Measurements from ENCODE around the gene RINL. TPM values are rescaled to one million over a fixed set of nuclear protein-coding genes. Genes with fewer than 3 reads are reported as not detected.
"Not testable (repeated sequence)": the region's sequence is repeated elsewhere in the genome, so short reads cannot be mapped to it uniquely, and the experiment has no call there.

Gene RINL
- polyA plus RNA-seq, 10 donors, result 7.3 to 12.5 (median 9.9) TPM

GRCh38 chr19:38836983-38837626, 41.0 kb downstream of the RINL start:
- DNase-seq, result no peak

DNA sequence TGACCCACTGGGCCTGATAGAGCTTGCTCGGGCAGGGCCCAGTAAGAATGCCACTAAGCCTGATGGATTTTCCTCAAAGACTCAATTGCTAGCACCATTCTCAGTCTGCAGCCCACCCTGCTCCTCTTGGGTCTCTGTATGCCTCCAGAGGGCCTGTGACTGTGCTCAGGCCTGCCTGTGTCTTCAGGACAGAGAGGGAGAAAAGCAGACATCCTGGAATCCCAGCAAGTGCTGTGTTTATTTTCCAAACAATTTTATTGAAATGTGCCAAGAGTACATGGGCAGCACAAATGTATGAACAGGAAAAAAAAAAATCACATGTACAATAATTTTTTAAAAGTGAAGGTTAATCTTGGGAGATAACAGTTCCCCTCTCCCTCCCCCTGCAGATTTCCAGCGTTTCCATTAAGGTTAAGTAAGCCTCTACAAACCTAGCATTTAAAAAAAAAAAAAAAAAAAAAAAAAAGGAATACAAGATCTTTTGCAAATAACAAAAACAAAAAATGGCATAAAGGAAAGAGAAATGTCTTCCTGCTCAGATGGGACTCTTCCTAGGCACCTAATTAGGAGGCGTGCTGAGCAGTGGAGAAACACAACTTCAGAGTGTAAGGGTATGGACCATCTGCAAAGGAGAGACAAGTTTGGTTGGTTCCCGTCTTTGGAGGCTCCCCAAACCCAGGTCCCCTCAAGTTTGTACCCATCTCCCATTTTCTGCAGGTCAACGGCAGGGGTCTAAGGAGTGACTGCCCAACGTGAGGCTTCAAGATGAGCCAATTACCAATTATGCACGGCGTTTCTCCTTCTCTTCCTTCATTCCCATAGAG, 41.7 kb downstream of the RINL start:
- no peak for DNase-seq

- DNase-seq, result no peak
Measured at GRCh38 chr19:38834590-38834989, 43.5 kb downstream of the RINL start.

DNA sequence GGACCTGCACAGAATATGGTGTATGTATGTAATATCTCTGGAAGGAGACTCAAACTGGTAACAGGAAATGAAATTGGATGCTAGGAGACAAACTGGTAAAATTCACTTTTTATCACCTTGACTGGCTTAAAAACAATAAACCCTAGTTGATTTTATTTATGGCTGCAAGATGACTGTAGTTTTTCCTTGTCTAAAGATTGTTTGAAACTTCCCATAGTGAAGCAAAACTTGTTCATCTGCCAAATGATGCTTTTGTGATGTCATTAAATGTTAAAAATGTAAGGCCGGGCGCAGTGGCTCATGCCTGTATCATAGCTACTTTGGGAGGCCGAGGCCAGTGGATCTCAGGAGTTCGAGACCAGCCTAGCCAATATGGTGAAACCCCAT, 44.0 kb downstream of the RINL start:
- DNase-seq, result no peak

DNA sequence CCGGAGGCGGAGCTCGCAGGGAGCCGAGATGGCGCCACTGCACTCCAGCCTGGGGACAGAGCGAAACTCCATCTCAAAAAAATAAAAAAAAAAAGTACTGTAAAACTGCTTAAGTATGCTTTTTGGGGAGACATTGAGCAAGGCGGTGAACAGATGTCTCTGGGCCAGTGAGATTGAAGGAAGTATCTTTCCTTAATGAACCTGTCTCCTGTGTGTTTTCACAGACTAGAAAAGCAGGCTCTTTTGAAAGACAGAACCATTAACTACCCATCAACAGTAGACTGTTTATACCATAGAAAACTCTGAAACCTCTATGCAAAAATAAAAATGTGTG, 45.0 kb downstream of the RINL start:
- DNase-seq, result no peak

DNA sequence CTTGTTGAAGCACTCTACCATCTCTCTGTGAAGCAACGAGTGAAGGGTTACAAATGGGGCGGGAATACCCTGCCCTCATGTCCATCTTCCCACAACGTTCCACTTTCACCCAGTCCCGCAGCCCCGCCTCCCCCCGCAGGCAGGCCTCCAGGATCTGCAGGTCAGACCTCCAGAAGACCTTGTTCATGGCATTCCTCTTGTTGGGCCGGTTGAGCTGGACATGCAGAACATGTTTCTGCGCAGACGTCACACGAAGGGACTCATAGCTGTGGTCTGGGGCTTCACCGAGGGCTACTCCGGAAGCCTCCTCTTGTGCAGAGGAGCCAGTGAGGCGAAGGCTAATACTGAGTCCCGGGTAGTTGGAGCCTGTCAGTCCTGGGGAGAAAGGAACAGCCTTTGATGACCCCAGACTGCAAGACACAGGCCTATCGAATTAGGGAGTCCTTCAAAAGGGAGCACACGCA, 46.9 kb downstream of the RINL start:
- peak in 1 of 3 donors; percentile 63 for DNase-seq

DNA sequence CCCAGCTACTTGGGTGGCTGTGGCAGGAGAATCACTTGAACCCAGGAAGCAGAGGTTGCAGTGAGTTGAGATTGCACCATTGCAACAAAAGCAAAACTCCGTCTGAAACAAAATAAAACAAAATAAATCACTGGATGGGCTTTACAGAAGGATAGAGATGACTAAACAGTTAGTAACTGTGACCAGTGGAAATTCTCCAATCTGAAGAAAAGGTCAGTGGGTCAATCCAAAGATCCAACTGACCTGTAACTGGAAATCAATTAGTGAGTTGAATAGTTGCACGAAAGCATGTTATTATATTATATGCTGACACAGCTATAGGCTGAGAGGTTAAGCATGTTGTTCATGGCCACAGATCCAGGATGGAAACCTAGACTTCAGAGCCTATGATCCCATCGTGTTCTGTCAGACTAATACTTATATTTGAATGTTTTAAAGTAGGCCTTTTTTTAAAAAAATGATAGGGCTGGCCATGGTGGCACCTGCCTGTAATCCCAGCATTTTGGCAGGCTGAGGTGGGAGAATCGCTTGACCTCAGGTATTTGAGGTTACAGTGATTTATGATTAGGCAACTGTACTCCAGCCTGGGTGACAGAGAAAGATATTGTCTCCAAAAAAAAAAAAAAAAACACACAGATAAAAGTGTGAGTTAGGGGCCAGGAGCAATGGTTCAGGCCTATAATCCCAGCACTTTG, 47.9 kb downstream of the RINL start:
- no peak for DNase-seq

- not testable (repeated sequence) for DNase-seq
Measured at GRCh38 chr19:38829203-38829602, 48.9 kb downstream of the RINL start.

DNA sequence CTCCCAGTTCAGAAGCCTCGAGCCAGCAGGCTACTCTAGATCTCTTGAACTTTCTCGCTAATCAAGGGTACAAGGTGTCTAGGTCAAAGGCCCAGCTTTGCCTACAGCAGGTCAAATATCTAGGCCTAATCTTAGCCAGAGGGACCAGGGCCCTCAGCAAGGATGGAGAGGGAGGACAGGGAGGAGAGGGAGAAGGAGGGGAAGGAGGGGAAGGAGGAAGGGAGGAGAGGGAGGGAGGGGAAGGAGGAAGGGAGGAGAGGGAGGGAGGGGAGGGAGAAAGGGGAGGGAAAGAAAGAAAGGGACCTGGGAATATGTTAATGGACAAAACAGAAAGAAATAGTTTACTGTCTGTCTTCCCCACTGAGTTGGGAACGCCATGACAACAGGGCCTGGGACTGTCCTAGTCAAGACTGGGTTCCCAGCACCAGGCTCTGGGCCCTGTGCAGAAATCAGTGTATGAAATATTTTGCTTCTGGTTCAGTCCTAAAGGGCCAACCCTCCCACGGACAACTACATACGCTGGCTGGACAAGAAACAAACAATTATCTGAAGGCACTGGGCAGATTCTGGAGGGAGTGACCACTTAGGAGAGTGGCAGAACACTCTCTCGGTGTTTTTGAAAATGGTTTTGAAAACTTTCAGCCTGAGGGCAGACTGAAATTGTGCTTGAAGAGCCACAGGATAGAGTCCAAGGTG, 51.1 kb downstream of the RINL start:
- no peak for DNase-seq

GRCh38 chr19:38825936-38826335, 52.1 kb downstream of the RINL start:
- DNase-seq, result not testable (repeated sequence)

- DNase-seq, result not testable (repeated sequence)
Measured at GRCh38 chr19:38821230-38821825, 56.7 kb downstream of the RINL start.

GRCh38 chr19:38819231-38819920, 58.7 kb downstream of the RINL start:
- DNase-seq, result peak in 1 of 3 donors; percentile 30

Other genes with a start within 250 kb of the RINL start
- gene ACTN4, start 230.6 kb downstream of the RINL start, polyA plus RNA-seq (ENCODE audit: insufficient read length in 10 of 10), result 100 to 1,000 TPM; 173 to 278 (median 195) TPM
- 1 to 10 TPM in 4 of 10 donors, under 1 TPM in 6; 0.71 to 2.2 (median 0.94) TPM for gene CAPN12, start 133.8 kb downstream of the RINL start, polyA plus RNA-seq (ENCODE audit: insufficient read length in 10 of 10)
- gene LGALS7, start 104.8 kb downstream of the RINL start, polyA plus RNA-seq (ENCODE audit: insufficient read length in 10 of 10), result 10 to 100 TPM in 1 of 10 donors, 1 to 10 TPM in 1, under 1 TPM in 6, not detected in 2; 0.49 to 35.7 (median 0.60) TPM
- gene LGALS7B, start 89.1 kb downstream of the RINL start, polyA plus RNA-seq (ENCODE audit: insufficient read length in 10 of 10), result 10 to 100 TPM in 2 of 10 donors, 1 to 10 TPM in 2, under 1 TPM in 4, not detected in 2; 0.46 to 90.7 (median 1.1) TPM
- gene LGALS4, start 65.3 kb downstream of the RINL start, polyA plus RNA-seq (ENCODE audit: insufficient read length in 10 of 10), result 1 to 10 TPM in 4 of 10 donors, under 1 TPM in 6; 0.45 to 2.7 (median 0.90) TPM
- 100 to 1,000 TPM in 8 of 10 donors, 10 to 100 TPM in 2; 90.8 to 164 (median 109) TPM for gene ECH1, start 46.5 kb downstream of the RINL start, polyA plus RNA-seq (ENCODE audit: insufficient read length in 10 of 10)
- gene HNRNPL, start 28.3 kb downstream of the RINL start, polyA plus RNA-seq (ENCODE audit: insufficient read length in 10 of 10), result 100 to 1,000 TPM; 240 to 346 (median 278) TPM
- gene SIRT2, start 21.3 kb upstream of the RINL start, polyA plus RNA-seq (ENCODE audit: insufficient read length in 10 of 10), result 100 to 1,000 TPM in 5 of 10 donors, 10 to 100 TPM in 5; 80.9 to 129 (median 97.4) TPM
- gene NFKBIB, start 21.7 kb upstream of the RINL start, polyA plus RNA-seq (ENCODE audit: insufficient read length in 10 of 10), result 10 to 100 TPM in 1 of 10 donors, 1 to 10 TPM in 9; 6.9 to 10.0 (median 8.5) TPM
- 10 to 100 TPM in 1 of 10 donors, 1 to 10 TPM in 9; 3.6 to 10.0 (median 6.2) TPM for gene CCER2, start 33.9 kb upstream of the RINL start, polyA plus RNA-seq (ENCODE audit: insufficient read length in 10 of 10)
- gene SARS2, start 52.5 kb upstream of the RINL start, polyA plus RNA-seq (ENCODE audit: insufficient read length in 10 of 10), result 10 to 100 TPM; 19.6 to 35.4 (median 23.6) TPM
- gene MRPS12, start 52.7 kb upstream of the RINL start, polyA plus RNA-seq (ENCODE audit: insufficient read length in 10 of 10), result 10 to 100 TPM; 11.3 to 23.2 (median 17.0) TPM
- 10 to 100 TPM; 20.9 to 32.8 (median 24.7) TPM for gene FBXO17, start 97.5 kb upstream of the RINL start, polyA plus RNA-seq (ENCODE audit: insufficient read length in 10 of 10)
- gene FBXO27, start 154.3 kb upstream of the RINL start, polyA plus RNA-seq (ENCODE audit: insufficient read length in 10 of 10), result 1 to 10 TPM; 1.3 to 4.7 (median 2.3) TPM
- gene ACP7, start 206.1 kb upstream of the RINL start, polyA plus RNA-seq (ENCODE audit: insufficient read length in 10 of 10), result under 1 TPM in 8 of 10 donors, not detected in 2; 0.08 to 0.23 (median 0.13) TPM
- 10 to 100 TPM; 13.0 to 22.3 (median 16.8) TPM for gene PAK4, start 247.5 kb upstream of the RINL start, polyA plus RNA-seq (ENCODE audit: insufficient read length in 10 of 10)

Measured in muscle of back (tissue), 11 donors.